ENCODE measurements around the gene STT3B.
"Not testable (repeated sequence)": the region's sequence is repeated elsewhere in the genome, so short reads cannot be mapped to it uniquely, and the experiment has no call there.

The STT3B gene

GRCh38 chr3:31532587-31533168 is at the start of gene STT3B:
TSS of gene STT3B (plus strand) at chr3:31532925. CDS start at chr3:31532999, 74 bp downstream.
- FAIRE-seq: no peak

- FAIRE-seq: no peak
Observed at GRCh38 chr3:31483776-31484175, 48.9 kb upstream of the STT3B start.

DNA sequence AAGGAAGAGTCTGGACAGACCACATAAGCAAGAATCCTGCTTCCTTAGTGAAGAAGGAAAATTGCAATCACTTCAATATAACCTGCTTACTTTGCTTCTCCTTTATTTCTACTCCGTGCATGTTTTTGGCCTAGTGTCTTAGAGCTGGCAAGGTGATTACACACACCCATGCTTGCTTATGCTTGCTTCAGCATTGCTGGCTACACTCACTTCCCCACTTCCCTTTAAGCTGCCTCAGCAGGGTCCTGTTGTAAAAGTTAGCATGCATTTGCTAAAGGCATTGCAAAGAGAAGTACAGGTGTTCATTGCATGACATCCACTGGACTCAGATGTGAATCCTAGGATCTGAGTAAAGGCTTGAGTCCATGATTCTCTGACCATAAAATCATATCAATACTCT is 47.5 kb upstream of the STT3B start:
- FAIRE-seq: no peak

- FAIRE-seq: no peak
Observed at GRCh38 chr3:31486865-31487533, 45.7 kb upstream of the STT3B start.

DNA sequence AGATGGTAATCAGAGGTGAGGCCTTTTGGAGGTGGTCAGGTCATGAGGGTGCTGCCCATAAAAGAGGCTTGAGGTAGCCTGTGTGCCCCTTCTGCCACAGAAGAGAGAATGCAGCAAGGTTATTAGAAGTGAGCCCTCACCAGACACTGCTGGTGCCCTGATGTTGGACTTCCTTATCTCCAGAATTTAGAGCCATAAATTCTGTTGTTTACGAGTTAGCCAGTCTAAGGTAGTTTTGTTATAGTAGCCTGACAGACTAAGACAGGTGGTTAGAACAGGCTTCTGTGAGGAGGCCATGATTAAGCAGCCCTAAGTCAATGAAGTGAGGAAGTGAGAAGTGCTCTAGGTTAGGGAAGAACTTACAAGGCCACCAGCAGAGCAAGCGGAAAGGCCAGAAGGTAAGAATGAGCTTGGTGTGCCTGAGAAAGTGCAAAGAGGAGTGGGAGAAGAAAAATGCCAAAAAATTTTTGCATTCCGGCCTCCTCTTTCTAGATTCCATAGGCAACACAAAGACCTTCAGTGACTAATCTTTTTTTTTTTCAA is 44.2 kb upstream of the STT3B start:
- FAIRE-seq: no peak

DNA sequence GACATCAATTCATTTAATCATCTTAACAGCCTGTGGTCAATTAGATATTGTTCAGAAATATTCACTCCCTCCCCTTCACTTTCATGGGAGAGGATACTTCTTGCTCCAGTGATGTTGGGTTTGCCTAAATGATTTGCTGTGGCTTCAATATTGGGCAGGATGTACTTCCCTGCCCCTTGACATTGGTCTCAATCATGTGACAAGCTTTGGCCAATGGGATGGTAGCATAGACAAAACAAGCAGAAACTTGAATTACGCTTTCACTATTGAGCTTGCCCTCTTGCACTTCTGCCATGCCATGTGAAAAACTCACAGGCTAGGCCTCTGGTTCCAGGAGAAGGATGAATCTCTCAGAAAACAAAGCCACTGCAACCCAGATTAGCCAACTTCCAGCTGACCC is 42.2 kb upstream of the STT3B start:
- FAIRE-seq: no peak

DNA sequence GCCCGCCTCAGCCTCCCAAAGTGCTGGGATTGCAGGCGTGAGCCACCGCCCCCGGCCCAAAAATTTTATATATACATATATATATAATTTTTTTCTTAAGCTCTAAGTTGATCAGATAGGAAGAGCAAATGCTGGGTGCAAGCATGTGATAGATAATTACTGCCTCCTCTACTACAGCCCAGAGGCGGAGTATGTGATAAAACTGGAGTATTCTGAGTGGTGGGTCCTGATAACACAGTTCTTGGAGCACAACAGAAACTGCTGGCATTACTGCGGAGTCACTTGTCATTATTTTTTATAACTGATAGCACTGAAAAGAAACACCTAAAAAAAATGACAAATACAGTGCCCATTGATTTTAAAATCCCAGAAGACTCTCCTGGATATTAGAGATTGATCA is 41.1 kb upstream of the STT3B start:
- no peak for FAIRE-seq

DNA sequence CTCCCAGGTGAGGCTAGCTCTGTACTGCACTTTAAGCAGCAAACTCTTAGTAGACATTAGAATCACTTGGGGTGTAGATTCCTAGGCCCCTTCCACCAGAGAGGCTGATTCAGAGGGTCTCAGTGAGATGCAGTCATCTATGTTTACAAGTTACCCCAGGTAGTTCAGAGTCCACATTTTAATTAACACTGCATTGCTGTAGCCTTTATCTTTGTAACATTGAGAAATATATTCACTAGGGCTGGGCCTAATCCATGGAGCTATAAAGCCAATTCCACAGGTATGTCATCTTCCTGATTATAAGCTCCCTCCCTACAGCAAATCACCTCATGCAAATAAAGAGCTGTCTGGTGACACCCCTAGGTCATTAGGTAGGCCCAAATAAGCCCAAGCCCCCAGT is 39.6 kb upstream of the STT3B start:
- no peak for FAIRE-seq

GRCh38 chr3:31495971-31496665 is 36.6 kb upstream of the STT3B start:
- FAIRE-seq: no peak

- FAIRE-seq: no peak
Observed at GRCh38 chr3:31498791-31499190, 33.9 kb upstream of the STT3B start.

DNA sequence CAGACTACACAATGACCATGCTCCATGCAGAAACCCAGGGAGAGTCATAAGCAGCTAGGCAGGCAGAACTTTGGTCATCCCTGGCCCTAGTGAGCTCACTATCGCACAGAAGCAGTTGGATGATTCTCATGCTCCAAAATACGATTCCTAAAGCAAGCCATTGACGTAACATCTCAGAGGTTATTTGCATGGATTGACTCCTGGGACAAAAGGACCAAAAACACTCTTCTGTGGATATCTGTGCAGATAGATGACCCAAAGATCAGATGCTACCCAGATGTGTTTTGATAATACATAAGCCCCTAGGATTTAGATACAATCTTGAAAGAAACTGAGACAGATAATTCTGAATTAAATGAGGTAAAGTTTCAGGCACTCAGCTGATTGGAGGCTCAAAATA is 33.4 kb upstream of the STT3B start:
- FAIRE-seq: no peak

DNA sequence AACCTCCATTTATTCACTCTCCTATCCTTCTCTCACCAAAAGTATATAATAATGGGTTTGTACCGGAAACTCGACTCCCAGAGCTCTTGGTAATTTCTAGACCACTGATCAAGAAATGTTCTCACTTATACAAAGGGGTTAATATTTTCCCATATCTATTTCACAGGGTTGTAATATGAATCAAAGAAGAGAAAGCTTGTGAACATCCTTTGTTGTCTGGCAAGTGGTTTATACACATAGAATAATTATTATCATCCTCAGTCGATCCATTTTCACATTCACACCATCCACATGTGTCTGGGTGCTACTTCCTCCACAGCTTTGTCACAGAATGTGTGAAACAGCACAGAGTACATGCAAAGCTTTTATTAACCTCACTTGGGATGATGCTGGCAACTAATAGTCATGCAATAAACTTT is 29.9 kb upstream of the STT3B start:
- no peak for FAIRE-seq

GRCh38 chr3:31503456-31503855 is 29.3 kb upstream of the STT3B start:
- FAIRE-seq: no peak

DNA sequence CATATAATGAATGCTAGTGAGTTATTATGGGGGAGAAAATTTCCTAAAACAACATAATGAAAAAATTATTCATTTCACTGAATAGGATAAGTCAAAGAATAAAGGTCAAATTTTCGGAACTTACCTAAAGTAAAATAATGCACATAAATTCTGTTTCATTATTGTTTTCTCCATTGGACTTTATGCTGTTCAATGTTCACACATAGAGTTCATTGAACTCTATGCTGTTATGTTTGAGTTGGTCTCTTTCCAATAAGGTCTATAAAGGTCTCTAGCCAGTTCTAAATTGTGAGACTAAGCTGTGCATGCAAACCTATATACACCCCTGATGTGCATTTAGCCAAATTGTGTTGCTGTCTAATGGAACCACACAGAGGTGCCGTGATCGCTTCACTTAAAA is 28.5 kb upstream of the STT3B start:
- FAIRE-seq: no peak

DNA sequence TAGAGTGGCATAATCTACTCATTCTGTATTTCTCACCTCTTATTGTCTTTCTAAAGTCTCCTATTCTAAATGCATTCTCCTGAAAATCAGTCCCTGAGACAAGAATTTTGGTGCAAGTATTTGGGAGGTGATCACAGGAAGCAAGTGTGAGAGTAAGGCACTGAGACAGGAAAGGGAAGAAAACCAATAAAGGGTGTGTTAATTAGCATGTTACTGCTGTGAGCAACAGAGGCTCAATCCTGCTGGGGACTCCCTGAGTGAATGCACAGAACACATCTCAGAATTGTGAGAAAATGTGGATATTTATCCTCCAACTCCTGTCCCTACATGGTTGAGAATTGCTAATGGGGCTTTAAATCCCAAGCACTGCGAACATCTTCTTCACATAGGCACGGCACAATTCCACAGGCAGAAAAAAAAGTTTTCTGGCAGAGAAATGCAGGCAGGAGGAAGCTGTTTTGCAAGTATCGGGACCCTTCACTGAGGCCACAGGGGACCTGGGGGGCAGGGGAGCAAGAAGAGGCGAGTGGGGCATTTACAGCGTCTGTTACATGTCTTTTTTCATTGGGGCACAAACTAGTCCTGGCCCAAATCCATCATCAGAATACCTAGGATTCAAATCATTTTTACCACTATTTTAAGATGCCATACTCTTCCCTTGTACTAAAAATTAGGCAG is 27.2 kb upstream of the STT3B start:
- no peak for FAIRE-seq

DNA sequence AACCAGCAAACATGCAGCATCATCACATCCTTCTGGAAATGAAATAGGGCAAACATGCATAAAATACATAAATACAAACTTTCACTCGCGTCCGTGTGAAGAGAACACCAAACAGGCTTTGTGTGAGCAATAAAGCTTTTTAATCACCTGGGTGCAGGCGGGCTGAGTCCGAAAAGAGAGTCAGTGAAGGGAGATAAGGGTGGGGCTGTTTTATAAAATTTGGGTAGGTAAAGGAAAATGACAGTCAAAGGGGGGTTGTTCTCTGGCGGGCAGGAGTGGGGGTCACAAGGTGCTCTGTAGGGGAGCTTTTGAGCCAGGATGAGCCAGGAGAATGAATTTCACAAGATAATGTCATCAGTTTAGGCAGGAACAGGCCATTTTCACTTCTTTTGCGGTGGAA is 26.2 kb upstream of the STT3B start:
- FAIRE-seq: not testable (repeated sequence)

DNA sequence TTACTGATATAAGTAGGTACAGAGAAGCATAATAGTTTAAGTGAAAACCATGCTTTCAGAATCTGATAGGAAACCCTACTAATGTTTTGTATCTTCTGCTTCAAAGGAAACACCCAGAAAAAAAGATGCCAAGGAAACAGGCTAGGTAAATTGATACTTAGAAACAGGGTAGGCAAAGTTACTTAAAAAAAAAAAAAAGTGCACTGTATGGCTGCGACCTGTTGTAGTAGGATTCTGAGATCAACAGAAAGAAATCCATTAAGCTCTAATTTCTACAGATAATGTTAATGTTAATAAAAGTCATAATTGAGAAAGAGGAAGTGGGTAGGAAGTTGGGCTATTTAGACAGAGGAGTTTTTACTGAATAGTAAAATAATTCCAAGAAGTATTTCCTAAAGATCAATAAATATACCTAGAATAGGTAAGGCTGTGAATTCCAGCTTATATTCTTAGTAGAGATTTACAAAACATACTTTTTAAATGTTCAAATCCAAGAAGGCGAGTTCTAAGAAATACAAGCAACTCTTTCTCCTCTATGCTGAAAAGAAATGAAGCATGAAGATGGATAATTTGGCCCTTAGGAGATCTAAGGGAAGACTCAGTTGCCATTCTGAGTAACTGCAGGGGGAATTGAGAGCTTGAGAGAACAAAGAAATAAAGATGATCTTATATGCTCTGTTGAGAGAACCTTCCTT is 24.1 kb upstream of the STT3B start:
- FAIRE-seq: no peak

GRCh38 chr3:31509147-31509728 is 23.5 kb upstream of the STT3B start:
- FAIRE-seq: no peak

DNA sequence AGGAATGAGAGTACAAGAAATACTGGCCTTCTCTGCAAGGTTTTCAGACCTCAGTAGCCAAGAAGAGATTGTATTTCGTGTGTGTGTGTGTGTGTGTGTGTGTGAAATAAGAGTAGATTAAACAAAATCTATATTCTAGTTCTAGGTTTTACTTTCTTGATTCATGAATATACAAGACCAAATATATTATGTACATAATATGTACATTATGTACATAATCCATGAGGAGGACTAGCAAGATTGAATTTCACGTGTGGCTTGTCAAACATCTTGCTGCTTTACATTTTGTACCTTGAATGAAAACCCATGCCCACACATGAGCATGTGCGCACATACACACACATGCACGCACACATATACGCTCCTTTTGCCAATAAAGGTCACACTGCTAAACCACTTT is 18.2 kb upstream of the STT3B start:
- FAIRE-seq: no peak

GRCh38 chr3:31515486-31516284 is 17.0 kb upstream of the STT3B start:
- FAIRE-seq: no peak

DNA sequence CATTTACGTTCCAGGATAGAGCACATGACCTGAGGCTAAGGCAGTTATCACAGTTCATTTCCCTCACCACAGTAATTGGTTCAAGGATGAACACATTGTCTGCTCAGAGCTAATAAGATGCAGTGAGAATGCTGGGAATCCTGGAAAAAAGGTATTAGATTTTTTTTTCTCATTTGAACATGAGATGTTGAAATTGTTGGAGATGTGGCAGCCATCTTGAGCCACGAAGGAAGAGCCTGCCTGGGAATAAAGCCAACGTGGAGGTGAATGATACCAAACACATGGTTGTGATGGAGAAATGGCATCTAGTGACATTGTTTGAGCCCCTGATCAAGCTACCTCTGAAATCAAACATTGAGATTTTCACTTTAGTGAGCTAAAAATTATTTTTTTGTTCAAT is 16.0 kb upstream of the STT3B start:
- no peak for FAIRE-seq

GRCh38 chr3:31521468-31521867 is 11.3 kb upstream of the STT3B start:
- FAIRE-seq: no peak

Measured in TTC549 (cell line).